Tibial artery (tissue), 4 donors: Measurements from ENCODE around the gene TMC3.

Experiments
- DNase-seq, 2 donors: peaks; one replicate each; pipeline ENCODE4 v3.0.0-alpha.2; 2019
- H3K27ac ChIP-seq, 2 donors: fragments of 200-600 bp; sonication (generic) in 1 of 2; 1 replicate in 1 of 2; 2 replicates in 1 of 2; pipeline ENCODE4 v1.5.1; 2018 to 2019; ENCODE audit warnings: mild to moderate bottlenecking in 1 of 2
- H3K27me3 ChIP-seq, 2 donors: fragments of 200-600 bp; sonication (generic) in 1 of 2; one replicate each; pipeline versions ENCODE4 v1.5.1 to v1.6.0; 2016 to 2019
- H3K36me3 ChIP-seq, 3 donors: fragments of 200-600 bp; sonication (generic) in 2 of 3; one replicate each; pipeline ENCODE4 v1.5.1; 2016 to 2019; ENCODE audit warnings: mild to moderate bottlenecking in 2 of 3
- H3K4me1 ChIP-seq, 4 donors: fragments of 200-600 bp; sonication (generic) in 2 of 4; 1 replicate in 3 of 4; 2 replicates in 1 of 4; pipeline ENCODE4 v1.5.1; 2016 to 2019
- H3K4me3 ChIP-seq, 2 donors: fragments of 200-600 bp; sonication (generic) in 1 of 2; 1 replicate in 1 of 2; 2 replicates in 1 of 2; pipeline ENCODE4 v1.5.1; 2018 to 2019; ENCODE audit warnings: mild to moderate bottlenecking in 2 of 2
- H3K9me3 ChIP-seq, 3 donors: fragments of 200-600 bp; sonication (generic) in 1 of 3; one replicate each; pipeline ENCODE4 v1.5.1; 2016 to 2019
- CTCF ChIP-seq, 2 experiments: fragments of 200-600 bp in 1 of 2; fragments of 450-650 bp in 1 of 2; IDR thresholded peaks; one replicate each; pipeline ENCODE4 v1.5.1; 2017 to 2019; ENCODE audit warnings: antibody characterized with exemption in 2 of 2, mild to moderate bottlenecking in 1 of 2, moderate library complexity in 1 of 2
- intact Hi-C: fragments of 100-400 bp; cut with DNase I; formaldehyde crosslinking; loops from one replicate; pipeline ENCODE4 v1.15.0; 2023; ENCODE audit warnings: low total_unique reads

TMC3 gene

GRCh38 chr15:81347910-81348309 lies 26.1 kb downstream of the TMC3 start:
- H3K4me1 ChIP-seq: no peaks in the 10 kb centered on the region
- H3K36me3 ChIP-seq: no peaks in the 10 kb centered on the region
- H3K9me3 ChIP-seq: no peaks in the 10 kb centered on the region
- no peak for TF ChIP-seq CTCF (IDR thresholded peaks at IDR 0.05)
- intact Hi-C loops: no loop called here
- no peak for DNase-seq
- H3K27me3 ChIP-seq: no peaks in the 10 kb centered on the region
- no peak overlapping the region for H3K4me3 ChIP-seq
- H3K27ac ChIP-seq: no peak overlapping the region

DNA sequence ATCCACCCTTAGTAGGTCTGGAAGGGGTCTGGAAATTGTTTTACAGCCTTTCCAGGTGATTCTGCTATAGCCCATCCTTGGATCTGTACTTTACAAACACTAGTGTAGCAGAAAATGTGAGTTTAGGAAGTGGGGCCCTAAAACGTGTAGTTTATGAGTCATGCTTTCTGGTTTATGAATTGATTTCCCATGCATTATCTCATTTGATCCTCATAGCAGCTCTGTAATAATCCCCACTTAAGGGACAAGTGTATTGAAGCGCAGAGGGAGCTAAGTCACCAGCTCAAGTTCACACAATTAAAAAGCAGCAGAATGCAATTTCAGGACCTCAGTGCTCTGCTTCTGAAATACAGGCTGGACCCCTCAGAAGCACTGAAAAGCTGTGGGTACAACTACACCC lies 27.4 kb downstream of the TMC3 start:
- H3K36me3 ChIP-seq: no peaks in the 10 kb centered on the region
- no peak for TF ChIP-seq CTCF (IDR thresholded peaks at IDR 0.05)
- H3K27me3 ChIP-seq: no peaks in the 10 kb centered on the region
- no peaks in the 10 kb centered on the region for H3K4me1 ChIP-seq
- no peak for DNase-seq
- H3K9me3 ChIP-seq: no peaks in the 10 kb centered on the region
- no peak overlapping the region for H3K27ac ChIP-seq
- no peak overlapping the region for H3K4me3 ChIP-seq
- intact Hi-C loops: no loop called here

DNA sequence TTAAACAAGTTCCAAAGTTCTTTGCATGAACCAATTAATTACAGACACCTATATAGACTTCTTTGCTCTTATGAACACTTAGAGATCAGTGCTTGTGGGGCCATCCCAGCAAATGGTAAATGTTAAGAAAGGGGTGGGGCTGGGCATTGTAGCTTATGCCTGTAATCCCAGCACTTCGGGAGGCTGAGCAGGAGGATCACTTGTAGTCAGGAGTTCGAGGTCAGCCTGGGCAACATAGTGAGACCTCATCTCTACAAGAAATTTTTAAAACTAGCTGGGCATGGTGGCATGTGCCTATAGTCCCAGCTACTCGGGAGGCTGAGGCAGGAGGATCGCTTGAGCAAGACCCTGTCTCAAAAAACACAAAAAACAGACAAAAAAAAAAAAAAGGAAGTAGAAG lies 30.6 kb downstream of the TMC3 start:
- Histone ChIP-seq H3K27ac (no peak overlapping the region), H3K36me3 (no peaks in the 10 kb centered on the region), H3K4me1 (peaks cover 0 to 13% (median 7%) of the 10 kb centered on the region in 4 donors), H3K27me3 (no peaks in the 10 kb centered on the region), H3K9me3 (no peaks in the 10 kb centered on the region), H3K4me3 (no peak overlapping the region)
- no peak for TF ChIP-seq CTCF (IDR thresholded peaks at IDR 0.05)
- no peak for DNase-seq
- intact Hi-C loops: no loop called here

- H3K27me3 ChIP-seq: no peaks in the 10 kb centered on the region
- no peak for TF ChIP-seq CTCF (IDR thresholded peaks at IDR 0.05)
- H3K9me3 ChIP-seq: no peaks in the 10 kb centered on the region
- H3K36me3 ChIP-seq: no peaks in the 10 kb centered on the region
- DNase-seq: no peak
- peaks cover 0 to 30% (median 21%) of the 10 kb centered on the region in 4 donors for H3K4me1 ChIP-seq
- H3K4me3 ChIP-seq: no peak overlapping the region
- no peak overlapping the region for H3K27ac ChIP-seq
- intact Hi-C loops: no loop called here
These were observed 32.7 kb downstream of the TMC3 start for GRCh38 chr15:81341351-81341750.

DNA sequence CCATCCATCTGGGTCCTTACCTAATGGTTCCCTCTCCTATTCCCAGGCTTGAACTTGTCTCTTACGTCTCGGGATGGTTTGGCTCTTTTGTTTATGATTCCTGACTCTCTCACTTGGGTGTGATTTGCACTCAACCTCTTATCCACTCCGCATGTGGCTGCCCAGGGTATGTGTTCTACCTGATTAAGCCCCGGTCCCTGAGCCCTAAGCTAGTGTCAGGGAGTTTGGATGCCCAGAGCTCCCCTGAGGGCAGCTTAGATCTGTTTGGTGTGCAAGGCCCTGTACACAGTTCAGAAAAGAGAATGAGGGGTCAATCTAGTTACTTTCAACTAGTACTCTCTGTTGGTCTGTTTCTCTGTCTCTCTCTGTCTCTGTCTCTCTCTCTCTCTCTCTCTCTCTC lies 34.2 kb downstream of the TMC3 start:
- intact Hi-C loops: no loop called here
- no peak for DNase-seq
- no peak for TF ChIP-seq CTCF (IDR thresholded peaks at IDR 0.05)
- H3K4me1 ChIP-seq: peaks cover 0 to 30% (median 21%) of the 10 kb centered on the region in 4 donors
- H3K27me3 ChIP-seq: no peaks in the 10 kb centered on the region
- H3K27ac ChIP-seq: no peak overlapping the region
- H3K36me3 ChIP-seq: no peaks in the 10 kb centered on the region
- no peak overlapping the region for H3K4me3 ChIP-seq
- H3K9me3 ChIP-seq: no peaks in the 10 kb centered on the region

GRCh38 chr15:81339321-81339720 lies 34.7 kb downstream of the TMC3 start:
- DNase-seq: no peak
- Histone ChIP-seq H3K27me3 (no peaks in the 10 kb centered on the region), H3K9me3 (no peaks in the 10 kb centered on the region), H3K36me3 (no peaks in the 10 kb centered on the region), H3K4me1 (peaks cover 0 to 30% (median 21%) of the 10 kb centered on the region in 4 donors), H3K4me3 (no peak overlapping the region), H3K27ac (peak overlapping the region in 1 of 2 donors; percentile 60)
- intact Hi-C loops: no loop called here
- TF ChIP-seq CTCF (IDR thresholded peaks at IDR 0.05): no peak
